Fibroblast of lung (primary cell): ENCODE data around the gene KLHL18. TPM values are rescaled to one million over a fixed set of nuclear protein-coding genes. Genes with fewer than 3 reads are reported as not detected.
"Not testable (repeated sequence)": the region's sequence is repeated elsewhere in the genome, so short reads cannot be mapped to it uniquely, and the experiment has no call there.

Experiments
- DNase-seq, 2 donors: peaks; one replicate each; pipeline versions ENCODE4 v3.0.0 to v3.0.0-alpha.2; 2010; ENCODE audit warnings: low read depth in 2 of 2
- H2AFZ ChIP-seq: 2 replicates; pipeline ENCODE4 v1.5.1; 2012; ENCODE audit warnings: low read length, control low read depth, inconsistent platforms
- H3K27ac ChIP-seq: 2 replicates; pipeline ENCODE4 v1.5.1; 2011; ENCODE audit warnings: low read length, control low read depth; ENCODE audit not compliant: insufficient read depth
- H3K27me3 ChIP-seq: 2 replicates; pipeline ENCODE4 v1.5.1; 2011; ENCODE audit warnings: mild to moderate bottlenecking, low read length; ENCODE audit not compliant: control insufficient read depth, insufficient read depth
- H3K36me3 ChIP-seq: 2 replicates; pipeline ENCODE4 v1.5.1; 2011; ENCODE audit warnings: low read length; ENCODE audit not compliant: control insufficient read depth, insufficient read depth
- H3K4me1 ChIP-seq: 2 replicates; pipeline ENCODE4 v1.5.1; 2011; ENCODE audit warnings: low read length; ENCODE audit not compliant: control insufficient read depth, insufficient read depth; ENCODE audit errors: extremely low read depth
- H3K4me2 ChIP-seq: 2 replicates; pipeline ENCODE4 v1.5.1; 2011; ENCODE audit warnings: low read length, control low read depth; ENCODE audit not compliant: insufficient read depth; ENCODE audit errors: extremely low read depth
- H3K4me3 ChIP-seq, 4 experiments: fragments of 200-600 bp in 1 of 4; sonication (generic) in 1 of 4; replicated peaks in 1 of 4; 2 replicates each; pipeline ENCODE4 v1.5.1; 2011 to 2016; ENCODE audit warnings: low read length in 4 of 4, low read depth in 3 of 4, mild to moderate bottlenecking in 3 of 4, control low read depth in 2 of 4, inconsistent platforms in 1 of 4, mixed read lengths in 1 of 4; ENCODE audit not compliant: insufficient read depth in 1 of 4; ENCODE audit errors: control extremely low read depth in 1 of 4
- H3K79me2 ChIP-seq: 2 replicates; pipeline ENCODE4 v1.5.1; 2012; ENCODE audit warnings: mild to moderate bottlenecking, low read length, inconsistent platforms; ENCODE audit not compliant: control insufficient read depth, insufficient read depth
- H3K9ac ChIP-seq: 2 replicates; pipeline ENCODE4 v1.5.1; 2011; ENCODE audit warnings: mild to moderate bottlenecking, low read length, control low read depth; ENCODE audit not compliant: insufficient read depth
- H3K9me3 ChIP-seq: 2 replicates; pipeline ENCODE4 v1.5.1; 2012; ENCODE audit warnings: low read depth, low read length; ENCODE audit not compliant: control insufficient read depth, insufficient read depth
- H4K20me1 ChIP-seq: 2 replicates; pipeline ENCODE4 v1.5.1; 2011; ENCODE audit warnings: low read length; ENCODE audit not compliant: control insufficient read depth, insufficient read depth; ENCODE audit errors: extremely low read depth
- EZH2 ChIP-seq: IDR thresholded peaks from 2 replicates; pipeline ENCODE4 v1.5.1; 2012; ENCODE audit warnings: low read length, control low read depth, mild to moderate bottlenecking; ENCODE audit errors: missing control alignments
- polyA plus RNA-seq, 2 donors: library from polyadenylated mRNA; depleted of rRNA in 1 of 2; stranded (reverse) in 1 of 2; unstranded in 1 of 2; fragments of >200 nt; gene quantifications; 2 replicates each; pipeline ENCODE4 v1.2.1, GENCODE V29; 2011 to 2012; ENCODE audit warnings: missing spikeins in 1 of 2
- total RNA-seq: library from RNA; depleted of rRNA; stranded (reverse); fragments of >200 nt; gene quantifications from 2 replicates; pipeline ENCODE4 v1.2.1, GENCODE V29; 2014
- TF ChIP-seq, protein P1 (sequence below), 2 donors: IDR thresholded peaks in 1 of 2; conservative IDR thresholded peaks in 1 of 2; 1 replicate in 1 of 2; 2 replicates in 1 of 2; pipeline ENCODE4 v1.5.1; 2011 to 2012; ENCODE audit warnings: low read length in 2 of 2, control low read depth in 1 of 2, inconsistent platforms in 1 of 2, low read depth in 1 of 2, mild to moderate bottlenecking in 1 of 2

The KLHL18 gene
- total and polyA plus RNA-seq, 2 donors (not counting 1 experiment from before 2014, with no cell fraction given), result 20.1 to 27.8 TPM

DNA sequence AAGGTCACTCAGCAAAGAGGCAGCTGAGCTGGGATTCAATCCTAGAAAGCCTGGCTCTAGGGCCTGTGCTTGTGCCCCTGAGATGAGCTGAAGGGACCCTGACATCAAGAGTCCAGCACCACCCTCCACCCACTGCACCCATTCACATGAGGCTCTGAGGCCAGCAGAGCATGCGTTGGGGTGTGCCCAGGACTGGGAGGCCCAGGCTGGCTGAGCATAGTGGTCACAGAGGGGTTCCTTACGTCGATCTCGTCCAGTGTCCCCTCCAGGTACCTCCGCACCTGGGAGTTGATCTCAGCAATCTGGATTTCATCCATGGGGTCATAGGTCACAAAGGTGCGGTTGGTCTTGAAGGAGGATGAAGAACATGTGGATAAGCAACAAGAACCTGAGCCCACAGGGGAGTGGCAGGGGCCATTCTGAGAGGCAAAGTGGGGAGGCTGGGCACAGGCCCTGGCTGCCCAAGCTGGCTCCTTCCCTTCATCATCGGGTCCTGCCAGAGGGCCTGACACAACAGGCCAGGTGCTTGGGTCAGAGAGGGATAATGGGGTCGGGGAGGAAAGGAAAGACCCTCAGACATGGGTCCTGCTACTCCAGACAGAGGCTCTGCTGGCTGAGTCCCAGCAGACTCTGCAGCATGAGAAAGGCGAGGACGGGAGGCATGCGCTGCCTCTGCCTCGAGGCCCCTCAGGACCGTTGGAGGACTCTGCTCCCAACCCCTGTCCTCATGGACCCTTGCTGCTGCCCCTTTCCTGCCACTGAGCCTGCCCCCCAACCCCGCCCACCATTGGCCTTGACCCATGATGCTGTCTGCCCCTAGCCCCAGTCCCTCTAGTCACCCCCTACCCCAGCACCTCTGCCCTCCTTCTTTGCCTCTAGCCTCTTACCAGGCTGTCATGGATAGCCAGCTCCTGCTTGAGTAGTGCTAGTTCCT lies 35.3 kb upstream of the KLHL18 start:
- no peak overlapping the region for H3K27ac ChIP-seq
- H2AFZ ChIP-seq, result no peak overlapping the region
- H4K20me1 ChIP-seq, result no peaks in the 10 kb centered on the region
- DNase-seq, result no peak
- H3K27me3 ChIP-seq, result no peaks in the 10 kb centered on the region
- H3K4me3 ChIP-seq, result no peak overlapping the region
- H3K9ac ChIP-seq, result no peak overlapping the region
- TF ChIP-seq, protein P1, sequence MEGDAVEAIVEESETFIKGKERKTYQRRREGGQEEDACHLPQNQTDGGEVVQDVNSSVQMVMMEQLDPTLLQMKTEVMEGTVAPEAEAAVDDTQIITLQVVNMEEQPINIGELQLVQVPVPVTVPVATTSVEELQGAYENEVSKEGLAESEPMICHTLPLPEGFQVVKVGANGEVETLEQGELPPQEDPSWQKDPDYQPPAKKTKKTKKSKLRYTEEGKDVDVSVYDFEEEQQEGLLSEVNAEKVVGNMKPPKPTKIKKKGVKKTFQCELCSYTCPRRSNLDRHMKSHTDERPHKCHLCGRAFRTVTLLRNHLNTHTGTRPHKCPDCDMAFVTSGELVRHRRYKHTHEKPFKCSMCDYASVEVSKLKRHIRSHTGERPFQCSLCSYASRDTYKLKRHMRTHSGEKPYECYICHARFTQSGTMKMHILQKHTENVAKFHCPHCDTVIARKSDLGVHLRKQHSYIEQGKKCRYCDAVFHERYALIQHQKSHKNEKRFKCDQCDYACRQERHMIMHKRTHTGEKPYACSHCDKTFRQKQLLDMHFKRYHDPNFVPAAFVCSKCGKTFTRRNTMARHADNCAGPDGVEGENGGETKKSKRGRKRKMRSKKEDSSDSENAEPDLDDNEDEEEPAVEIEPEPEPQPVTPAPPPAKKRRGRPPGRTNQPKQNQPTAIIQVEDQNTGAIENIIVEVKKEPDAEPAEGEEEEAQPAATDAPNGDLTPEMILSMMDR (conservative IDR thresholded peaks at IDR 0.05 in 1 of 2, IDR thresholded peaks at IDR 0.05 in 1 of 2; ENCODE audit: low read depth in 1 of 2, low read length in 2 of 2), result no peak
- TF ChIP-seq EZH2, result no peak
- H3K9me3 ChIP-seq, result no peaks in the 10 kb centered on the region
- no peaks in the 10 kb centered on the region for H3K79me2 ChIP-seq
- H3K4me1 ChIP-seq, result no peaks in the 10 kb centered on the region
- no peaks in the 10 kb centered on the region for H3K36me3 ChIP-seq
- H3K4me2 ChIP-seq, result no peak overlapping the region

DNA sequence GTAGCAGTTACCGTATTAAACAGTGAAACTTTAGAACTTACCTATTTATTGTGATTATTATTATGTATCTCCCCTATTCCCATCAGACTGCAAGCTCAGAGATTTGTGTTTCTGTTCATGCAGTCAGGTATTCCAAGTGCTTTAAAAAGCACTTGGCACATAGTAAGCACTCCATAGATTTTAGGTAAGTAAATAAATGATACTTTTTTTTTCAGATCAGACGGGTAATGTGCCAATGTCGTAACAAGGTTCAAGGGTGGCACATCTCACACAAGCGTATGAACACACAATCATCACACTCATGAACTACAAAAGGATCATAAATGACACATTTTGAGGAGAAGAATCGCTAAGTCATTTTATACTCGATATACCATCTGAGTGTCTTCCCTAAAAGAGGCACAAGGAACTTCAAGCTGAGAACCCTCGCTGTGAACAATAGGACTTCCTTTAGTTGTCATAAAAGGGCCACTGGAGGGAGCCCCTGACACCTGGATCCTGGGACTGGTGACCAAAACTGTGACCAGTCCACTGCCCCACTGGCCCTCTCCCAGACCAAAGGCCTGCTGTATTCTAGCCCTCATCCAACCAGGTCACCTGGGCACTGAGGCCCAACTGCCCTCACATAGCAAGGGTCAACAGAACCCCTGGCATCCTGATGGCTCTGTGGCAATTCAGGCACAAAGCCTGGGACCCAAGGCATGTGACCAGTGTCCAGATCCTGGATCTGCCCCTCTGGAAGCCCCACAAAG lies 32.3 kb upstream of the KLHL18 start:
- TF ChIP-seq EZH2, result no peak
- TF ChIP-seq, protein P1 (conservative IDR thresholded peaks at IDR 0.05 in 1 of 2, IDR thresholded peaks at IDR 0.05 in 1 of 2; ENCODE audit: low read depth in 1 of 2, low read length in 2 of 2), result peak; percentile 17 to 39
- no peaks in the 10 kb centered on the region for H3K79me2 ChIP-seq
- H3K4me3 ChIP-seq, result no peak overlapping the region
- H4K20me1 ChIP-seq, result no peaks in the 10 kb centered on the region
- no peaks in the 10 kb centered on the region for H3K4me1 ChIP-seq
- no peaks in the 10 kb centered on the region for H3K9me3 ChIP-seq
- peaks cover 4% of the 10 kb centered on the region for H3K27me3 ChIP-seq
- H3K9ac ChIP-seq, result no peak overlapping the region
- no peak overlapping the region for H3K27ac ChIP-seq
- no peak overlapping the region for H3K4me2 ChIP-seq
- H3K36me3 ChIP-seq, result no peaks in the 10 kb centered on the region
- no peak overlapping the region for H2AFZ ChIP-seq
- peak in 1 of 2 donors; percentile 45 for DNase-seq

DNA sequence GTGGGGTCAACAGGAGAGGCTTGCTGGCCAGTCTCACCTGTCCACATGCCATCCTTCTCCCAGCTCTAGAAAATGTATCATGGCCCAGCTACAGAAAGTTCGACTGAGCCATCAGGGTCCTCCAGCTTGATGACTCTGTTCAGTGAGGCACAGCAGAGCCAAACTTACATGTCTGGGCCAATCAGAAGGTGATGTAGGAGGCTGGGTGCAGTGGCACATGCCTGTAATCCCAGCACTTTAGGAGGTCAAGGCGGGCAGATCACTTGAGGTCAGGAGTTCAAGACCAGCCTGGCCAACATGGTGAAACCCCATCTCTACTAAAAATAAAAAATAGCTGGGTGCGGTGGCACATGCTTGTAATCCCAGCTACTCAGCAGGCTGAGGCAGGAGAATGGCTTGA lies 31.7 kb upstream of the KLHL18 start:
- not testable (repeated sequence) for DNase-seq, H3K4me1 ChIP-seq, H4K20me1 ChIP-seq

More for the DNA sequence above, 31.7 kb upstream of the KLHL18 start:
- not testable (repeated sequence) for H2AFZ ChIP-seq, H3K36me3 ChIP-seq, H3K9ac ChIP-seq, H3K27me3 ChIP-seq, H3K9me3 ChIP-seq, H3K79me2 ChIP-seq, H3K27ac ChIP-seq, H3K4me3 ChIP-seq, H3K4me2 ChIP-seq
